ENCODE results near the gene ZNF436. TPM values are rescaled to one million over a fixed set of nuclear protein-coding genes. Genes with fewer than 3 reads are reported as not detected.

The ZNF436 gene
- total and polyA plus RNA-seq, 9 of the 15 experiments (the other 6 are each of a cell fraction or from before 2014, with no cell fraction given), result 2.1 to 11.3 (median 6.8) TPM

GRCh38 chr1:23376890-23377811, 7.5 kb upstream of the ZNF436 start (continued):
- TF ChIP-seq MGA (IDR thresholded peaks at IDR 0.05) (peak; percentile 71), ZNF143 (CRISPR knock-in tag; IDR thresholded peaks at IDR 0.05) (0 out of 2 replicates have a peak, but pooled peaks have one; percentile 39), POLR3G (IDR thresholded peaks at IDR 0.05; ENCODE audit: extremely low read depth, insufficient read length, insufficient replicate concordance) (no peak), ZNF75A (CRISPR knock-in tag; IDR thresholded peaks at IDR 0.05) (no peak), TEAD2 (tag; IDR thresholded peaks at IDR 0.05) (peak; percentile 6; the same call in 1 of the 2 replicates), BRD9 (IDR thresholded peaks at IDR 0.05; ENCODE audit: low read depth, partially characterized antibody) (peak; percentile 56), PRDM10 (IDR thresholded peaks at IDR 0.05; ENCODE audit: partially characterized antibody) (peak; percentile 94), NR4A1 (CRISPR knock-in tag; IDR thresholded peaks at IDR 0.05) (no peak), NR4A1 (tag; IDR thresholded peaks at IDR 0.05) (0 out of 2 replicates have a peak, but pooled peaks have one; percentile 63), MTA3 (IDR thresholded peaks at IDR 0.05; ENCODE audit: borderline replicate concordance) (0 out of 2 replicates have a peak, but pooled peaks have one; percentile 39), GATA2 (CRISPR knock-in tag; IDR thresholded peaks at IDR 0.05) (peak; percentile 30; the same call in 1 of the 2 replicates), CREM (IDR thresholded peaks at IDR 0.05; ENCODE audit: low read depth) (0 out of 2 replicates have a peak, but pooled peaks have one; percentile 12)
